Measurements from ENCODE around the gene SLF2. TPM values are rescaled to one million over a fixed set of nuclear protein-coding genes. Genes with fewer than 3 reads are reported as not detected.

SLF2 gene
- total and polyA plus RNA-seq, 2 of the 13 experiments (the other 11 are each of a cell fraction or from before 2014, with no cell fraction given): 12.2 to 48.1 TPM

- WGBS (ENCODE audit: low lambda C conversion rate): 57% methylated on average over 5 of the region's 5 CpGs
- Histone ChIP-seq H3K9ac (ENCODE audit: insufficient read depth, low read depth, low read length) (no peak overlapping the region), H2AFZ (ENCODE audit: low read length) (no peak overlapping the region), H3K4me1 (ENCODE audit: insufficient read depth, low read length) (peaks cover 66% of the 10 kb centered on the region), H3K36me3 (replicated peaks in 1 of 2; ENCODE audit: control insufficient read depth in 1 of 2, insufficient read depth in 2 of 2, low read length in 2 of 2) (no peaks in the 10 kb centered on the region), H3K9me3 (ENCODE audit: low read length) (no peaks in the 10 kb centered on the region), H3K27me3 (ENCODE audit: control insufficient read depth in 1 of 2, insufficient read depth in 2 of 2, low read length in 2 of 2) (no peaks in the 10 kb centered on the region), H3K79me2 (ENCODE audit: insufficient read depth, low read length) (no peaks in the 10 kb centered on the region), H3K27ac (ENCODE audit: extremely low read length, insufficient read depth, low read length) (no peak overlapping the region), H4K20me1 (ENCODE audit: insufficient read depth, low read length) (no peaks in the 10 kb centered on the region), H3K4me2 (ENCODE audit: low read depth, low read length) (no peak overlapping the region), H3K4me3 (replicated peaks in 1 of 3; ENCODE audit: insufficient read depth in 1 of 3, low read depth in 2 of 3, low read length in 3 of 3) (no peak overlapping the region)
- ATAC-seq: no peak
- DNase-seq (ENCODE audit: low spot score): no peak
- no peak for TF ChIP-seq GMEB2 (CRISPR knock-in tag; IDR thresholded peaks at IDR 0.05; ENCODE audit: low read depth)
- TF ChIP-seq KLF15 (CRISPR knock-in tag; IDR thresholded peaks at IDR 0.05; ENCODE audit: borderline replicate concordance): no peak
- no peak for TF ChIP-seq ZNF724P (CRISPR knock-in tag; IDR thresholded peaks at IDR 0.05; ENCODE audit: borderline replicate concordance)
- TF ChIP-seq GATA4 (IDR thresholded peaks at IDR 0.05; ENCODE audit: borderline replicate concordance, low read depth): no peak
- TF ChIP-seq KAT2B (IDR thresholded peaks at IDR 0.05; ENCODE audit: borderline replicate concordance, low read depth, low read length): no peak
- TF ChIP-seq ZSCAN25 (CRISPR knock-in tag; IDR thresholded peaks at IDR 0.05): no peak
- POLR2A ChIA-PET: interaction anchor here (1.2 kb wide), 1 partner anchor 10 kb away, joined by 3 read pairs; no protein-coding TSS in a partner anchor
- in situ Hi-C loops (cut with HindIII; ENCODE audit: extremely low pct_ligation_motif_present, low pct_unique_long_range_greater_than_20kb): loop anchor here (25.0 kb wide), 1 partner anchor 549 kb away; the partner anchor contains the start of genes PKD2L1 and SCD
- intact Hi-C loops (cut with micrococcal nuclease; ENCODE audit: unreplicated experiment): no loop called here
- CTCF ChIA-PET (ENCODE audit: low intra/inter-chr PET ratio, low total read pairs): no interaction called here
- FAIRE-seq: no peak
- no TSS peak for BruUV-seq (replicated peaks)
Observed at GRCh38 chr10:100886521-100886920, 26.2 kb upstream of the SLF2 start.

GRCh38 chr10:100886963-100887362 is 25.8 kb upstream of the SLF2 start:
- BruUV-seq (replicated peaks): no TSS peak
- ChIA-PET POLR2A (interaction anchor here (1.2 kb wide), 1 partner anchor 9 kb away, joined by 3 read pairs; no protein-coding TSS in a partner anchor), CTCF (ENCODE audit: low intra/inter-chr PET ratio, low total read pairs) (no interaction called here)
- WGBS (ENCODE audit: low lambda C conversion rate): 69% methylated on average over 6 of the region's 6 CpGs
- Histone ChIP-seq H4K20me1 (ENCODE audit: insufficient read depth, low read length) (no peaks in the 10 kb centered on the region), H3K79me2 (ENCODE audit: insufficient read depth, low read length) (no peaks in the 10 kb centered on the region), H3K4me3 (replicated peaks in 1 of 3; ENCODE audit: insufficient read depth in 1 of 3, low read depth in 2 of 3, low read length in 3 of 3) (no peak overlapping the region), H3K36me3 (replicated peaks in 1 of 2; ENCODE audit: control insufficient read depth in 1 of 2, insufficient read depth in 2 of 2, low read length in 2 of 2) (no peaks in the 10 kb centered on the region), H3K9ac (ENCODE audit: insufficient read depth, low read depth, low read length) (no peak overlapping the region), H3K27ac (ENCODE audit: extremely low read length, insufficient read depth, low read length) (no peak overlapping the region), H3K4me1 (ENCODE audit: insufficient read depth, low read length) (peaks cover 62% of the 10 kb centered on the region), H2AFZ (ENCODE audit: low read length) (no peak overlapping the region), H3K4me2 (ENCODE audit: low read depth, low read length) (no peak overlapping the region), H3K9me3 (ENCODE audit: low read length) (no peaks in the 10 kb centered on the region), H3K27me3 (ENCODE audit: control insufficient read depth in 1 of 2, insufficient read depth in 2 of 2, low read length in 2 of 2) (no peaks in the 10 kb centered on the region)
- FAIRE-seq: no peak
- intact Hi-C loops (cut with micrococcal nuclease; ENCODE audit: unreplicated experiment) (no loop called here), in situ Hi-C loops (cut with HindIII; ENCODE audit: extremely low pct_ligation_motif_present, low pct_unique_long_range_greater_than_20kb) (loop anchor here (25.0 kb wide), 1 partner anchor 550 kb away; the partner anchor contains the start of genes PKD2L1 and SCD)
- DNase-seq (ENCODE audit: low spot score): no peak
- no peak for ATAC-seq
- TF ChIP-seq IRF9 (CRISPR knock-in tag; IDR thresholded peaks at IDR 0.05; ENCODE audit: borderline replicate concordance) (no peak), ZNF446 (CRISPR knock-in tag; IDR thresholded peaks at IDR 0.05) (no peak), AHDC1 (CRISPR knock-in tag; IDR thresholded peaks at IDR 0.05; ENCODE audit: borderline replicate concordance) (no peak), SIX4 (CRISPR knock-in tag; IDR thresholded peaks at IDR 0.05) (no peak)

Measured in HepG2 (cell line).